Neural progenitor cell (in vitro differentiated cells): ENCODE results near the gene CD1D. TPM values are rescaled to one million over a fixed set of nuclear protein-coding genes. Genes with fewer than 3 reads are reported as not detected.

Experiments used
- DNase-seq: peaks from one replicate; pipeline ENCODE4 v3.0.0-alpha.2; 2016; ENCODE audit warnings: low spot score
- H2AFZ ChIP-seq: fragments of 200-600 bp; sonication (generic); replicated peaks from 2 replicates; pipeline ENCODE4 v1.6.1; 2016; ENCODE audit warnings: antibody characterized with exemption
- H3F3A ChIP-seq: fragments of 200-600 bp; sonication (generic); 2 replicates; pipeline ENCODE4 v1.6.1; 2016; ENCODE audit warnings: antibody characterized with exemption, low read depth
- H3K27ac ChIP-seq: fragments of 200-600 bp; sonication (generic); 2 replicates; pipeline ENCODE4 v1.5.1; 2016; ENCODE audit warnings: mild to moderate bottlenecking
- H3K27me3 ChIP-seq: fragments of 200-600 bp; sonication (generic); 2 replicates; pipeline ENCODE4 v1.6.1; 2016; ENCODE audit warnings: mild to moderate bottlenecking, moderate library complexity
- H3K36me3 ChIP-seq: fragments of 200-600 bp; sonication (generic); 2 replicates; pipeline ENCODE4 v1.5.1; 2016
- H3K4me1 ChIP-seq: fragments of 200-600 bp; sonication (generic); 2 replicates; pipeline ENCODE4 v1.6.1; 2016; ENCODE audit warnings: mixed run types
- H3K4me2 ChIP-seq: fragments of 200-600 bp; sonication (generic); 2 replicates; pipeline ENCODE4 v1.6.1; 2016
- H3K4me3 ChIP-seq: fragments of 200-600 bp; sonication (generic); 2 replicates; pipeline ENCODE4 v1.5.1; 2016
- H3K79me2 ChIP-seq: fragments of 200-600 bp; sonication (generic); 2 replicates; pipeline ENCODE4 v1.6.1; 2016; ENCODE audit warnings: low read depth
- H3K9ac ChIP-seq: fragments of 200-600 bp; sonication (generic); 2 replicates; pipeline ENCODE4 v1.6.1; 2016
- H3K9me3 ChIP-seq: fragments of 200-600 bp; sonication (generic); 2 replicates; pipeline ENCODE4 v1.5.1; 2016; ENCODE audit warnings: low read depth
- H4K20me1 ChIP-seq: fragments of 200-600 bp; sonication (generic); 2 replicates; pipeline ENCODE4 v1.6.1; 2016; ENCODE audit warnings: low read depth
- H3K27ac Mint-ChIP-seq: 3 replicates; pipeline ENCODE4 v1.8.0; 2021; ENCODE audit warnings: mixed read lengths
- H3K27me3 Mint-ChIP-seq: 2 replicates; pipeline ENCODE4 v1.8.0; 2022; ENCODE audit warnings: low read depth, mild to moderate bottlenecking, inconsistent platforms, moderate library complexity, mixed read lengths; ENCODE audit not compliant: insufficient read depth
- H3K36me3 Mint-ChIP-seq: 3 replicates; pipeline ENCODE4 v1.8.0; 2021; ENCODE audit warnings: mixed read lengths
- H3K4me1 Mint-ChIP-seq: 3 replicates; pipeline ENCODE4 v1.8.0; 2021; ENCODE audit warnings: mixed read lengths
- H3K4me3 Mint-ChIP-seq: 3 replicates; pipeline ENCODE4 v1.8.0; 2021; ENCODE audit warnings: mild to moderate bottlenecking, moderate library complexity, mixed read lengths
- H3K9me3 Mint-ChIP-seq: 3 replicates; pipeline ENCODE4 v1.8.0; 2020; ENCODE audit warnings: mixed read lengths
- CTCF ChIP-seq: fragments of 200-600 bp; sonication (generic); IDR thresholded peaks from 2 replicates; pipeline ENCODE4 v1.5.1; 2017; ENCODE audit warnings: antibody characterized with exemption, mild to moderate bottlenecking
- EZH2 ChIP-seq: fragments of 200-600 bp; sonication (generic); IDR thresholded peaks from 2 replicates; pipeline ENCODE4 v1.6.1; 2017; ENCODE audit warnings: antibody characterized with exemption, mild to moderate bottlenecking, moderate library complexity
- EZH2phosphoT487 ChIP-seq: fragments of 200-600 bp; sonication (generic); IDR thresholded peaks from 2 replicates; pipeline ENCODE4 v1.6.1; 2017; ENCODE audit warnings: antibody characterized with exemption
- total RNA-seq: library from RNA; depleted of rRNA; stranded (reverse); fragments of >200 nt; gene quantifications from 2 replicates; pipeline ENCODE4 v1.2.3, GENCODE V29; 2015; ENCODE audit warnings: low replicate concordance

CD1D gene
- total RNA-seq, 1 donor from 2014 or later: not detected

GRCh38 chr1:158153179-158153578 lies 27.5 kb upstream of the CD1D start:
- Histone ChIP-seq H3K27me3 (peaks cover 54% of the 10 kb centered on the region), H3K27ac (no peak overlapping the region), H3K4me3 (no peak overlapping the region), H2AFZ (no peak overlapping the region), H3K4me2 (no peak overlapping the region), H4K20me1 (no peaks in the 10 kb centered on the region), H3K9ac (no peak overlapping the region), H3K79me2 (no peaks in the 10 kb centered on the region), H3K9me3 (no peaks in the 10 kb centered on the region), H3F3A (no peaks in the 10 kb centered on the region), H3K4me1 (no peaks in the 10 kb centered on the region), H3K36me3 (no peaks in the 10 kb centered on the region)
- TF ChIP-seq EZH2 (no peak), EZH2phosphoT487 (no peak), CTCF (no peak)
- Mint-ChIP-seq H3K4me3 (no peak overlapping the region), H3K36me3 (no peaks in the 10 kb centered on the region), H3K9me3 (no peaks in the 10 kb centered on the region), H3K4me1 (no peaks in the 10 kb centered on the region), H3K27me3 (peaks cover 5% of the 10 kb centered on the region), H3K27ac (no peak overlapping the region)
- no peak for DNase-seq

- no peaks in the 10 kb centered on the region for H3K36me3 Mint-ChIP-seq
- no peaks in the 10 kb centered on the region for H3K9me3 Mint-ChIP-seq
- Histone ChIP-seq H3F3A (no peaks in the 10 kb centered on the region), H3K27ac (no peak overlapping the region), H3K36me3 (no peaks in the 10 kb centered on the region), H4K20me1 (no peaks in the 10 kb centered on the region), H3K27me3 (peaks cover 48% of the 10 kb centered on the region), H2AFZ (no peak overlapping the region), H3K4me2 (no peak overlapping the region), H3K9me3 (no peaks in the 10 kb centered on the region), H3K79me2 (no peaks in the 10 kb centered on the region), H3K4me1 (no peaks in the 10 kb centered on the region), H3K9ac (no peak overlapping the region), H3K4me3 (no peak overlapping the region)
- no peak for TF ChIP-seq EZH2phosphoT487
- no peaks in the 10 kb centered on the region for H3K4me1 Mint-ChIP-seq
- DNase-seq: no peak
- no peak overlapping the region for H3K27ac Mint-ChIP-seq
- H3K27me3 Mint-ChIP-seq: peaks cover 6% of the 10 kb centered on the region
- no peak overlapping the region for H3K4me3 Mint-ChIP-seq
Observed at GRCh38 chr1:158153746-158154444, 26.8 kb upstream of the CD1D start.

GRCh38 chr1:158154501-158154900 lies 26.2 kb upstream of the CD1D start:
- no peaks in the 10 kb centered on the region for H3K4me1 Mint-ChIP-seq
- H3K27me3 Mint-ChIP-seq: peaks cover 4% of the 10 kb centered on the region
- Histone ChIP-seq H3K4me3 (no peak overlapping the region), H3K9me3 (no peaks in the 10 kb centered on the region), H3F3A (no peaks in the 10 kb centered on the region), H3K4me1 (no peaks in the 10 kb centered on the region), H3K27ac (no peak overlapping the region), H4K20me1 (no peaks in the 10 kb centered on the region), H3K4me2 (no peak overlapping the region), H3K9ac (no peak overlapping the region), H2AFZ (no peak overlapping the region), H3K27me3 (peaks cover 48% of the 10 kb centered on the region), H3K79me2 (no peaks in the 10 kb centered on the region), H3K36me3 (no peaks in the 10 kb centered on the region)
- H3K36me3 Mint-ChIP-seq: no peaks in the 10 kb centered on the region
- TF ChIP-seq EZH2 (no peak), EZH2phosphoT487 (no peak), CTCF (no peak)
- H3K9me3 Mint-ChIP-seq: no peaks in the 10 kb centered on the region
- H3K27ac Mint-ChIP-seq: no peak overlapping the region
- no peak overlapping the region for H3K4me3 Mint-ChIP-seq
- no peak for DNase-seq

GRCh38 chr1:158155673-158156072 lies 25.0 kb upstream of the CD1D start:
- Histone ChIP-seq H3K9me3 (no peaks in the 10 kb centered on the region), H3K4me1 (no peaks in the 10 kb centered on the region), H3K79me2 (no peaks in the 10 kb centered on the region), H3K9ac (no peak overlapping the region), H4K20me1 (no peaks in the 10 kb centered on the region), H3K27me3 (peaks cover 41% of the 10 kb centered on the region), H3K36me3 (no peaks in the 10 kb centered on the region), H2AFZ (no peak overlapping the region), H3F3A (no peaks in the 10 kb centered on the region), H3K4me2 (no peak overlapping the region), H3K4me3 (no peak overlapping the region), H3K27ac (no peak overlapping the region)
- no peaks in the 10 kb centered on the region for H3K9me3 Mint-ChIP-seq
- H3K27me3 Mint-ChIP-seq: peaks cover 4% of the 10 kb centered on the region
- no peak for DNase-seq
- TF ChIP-seq EZH2: no peak
- no peak for TF ChIP-seq CTCF
- TF ChIP-seq EZH2phosphoT487: no peak
- H3K27ac Mint-ChIP-seq: no peak overlapping the region
- H3K4me1 Mint-ChIP-seq: no peaks in the 10 kb centered on the region
- no peak overlapping the region for H3K4me3 Mint-ChIP-seq
- no peaks in the 10 kb centered on the region for H3K36me3 Mint-ChIP-seq
